GM12874 (cell line): ENCODE measurements around the gene QPRT.

Experiments used
- CTCF ChIP-seq: IDR thresholded peaks from 2 replicates; pipeline ENCODE4 v1.5.1; 2011; ENCODE audit warnings: low read depth, mild to moderate bottlenecking, control low read depth, low read length, moderate library complexity; ENCODE audit not compliant: insufficient read depth

Gene QPRT

GRCh38 chr16:29683543-29684090 lies 4.6 kb downstream of the QPRT start:
- no peak for TF ChIP-seq CTCF

- no peak for TF ChIP-seq CTCF
Measured at GRCh38 chr16:29684679-29685078, 5.7 kb downstream of the QPRT start.

GRCh38 chr16:29686740-29687332 lies 7.9 kb downstream of the QPRT start:
- no peak for TF ChIP-seq CTCF

GRCh38 chr16:29687755-29688154 lies 8.8 kb downstream of the QPRT start:
- no peak for TF ChIP-seq CTCF

- TF ChIP-seq CTCF, result no peak
Measured at GRCh38 chr16:29688172-29688571, 9.2 kb downstream of the QPRT start.

- TF ChIP-seq CTCF, result no peak
Measured at GRCh38 chr16:29694384-29695195, 15.6 kb downstream of the QPRT start.

GRCh38 chr16:29696881-29697331 lies 17.9 kb downstream of the QPRT start:
- TF ChIP-seq CTCF, result no peak
